Measurements from ENCODE around the gene DRAXIN.

Gene DRAXIN

GRCh38 chr1:11708554-11709350 is 17.2 kb downstream of the DRAXIN start:
- DNase-seq (ENCODE audit: low read depth in 2 of 2) = no peak

GRCh38 chr1:11711490-11711889 is 20.0 kb downstream of the DRAXIN start:
- DNase-seq (ENCODE audit: low read depth in 2 of 2) = no peak

- DNase-seq (ENCODE audit: low read depth in 2 of 2) = no peak
These were observed 20.8 kb downstream of the DRAXIN start for GRCh38 chr1:11712285-11712684.

- DNase-seq (ENCODE audit: low read depth in 2 of 2) = no peak
These were observed 21.6 kb downstream of the DRAXIN start for GRCh38 chr1:11713095-11713494.

- no peak for DNase-seq (ENCODE audit: low read depth in 2 of 2)
These were observed 23.5 kb downstream of the DRAXIN start for GRCh38 chr1:11714831-11715575.

GRCh38 chr1:11719313-11720032 is 28.0 kb downstream of the DRAXIN start:
- peak; percentile 67 to 86 for DNase-seq (ENCODE audit: low read depth in 2 of 2)

GRCh38 chr1:11720033-11720376 is 28.5 kb downstream of the DRAXIN start:
- no peak for DNase-seq (ENCODE audit: low read depth in 2 of 2)

GRCh38 chr1:11720525-11720924 is 29.0 kb downstream of the DRAXIN start:
- no peak for DNase-seq (ENCODE audit: low read depth in 2 of 2)

GRCh38 chr1:11721311-11721710 is 29.8 kb downstream of the DRAXIN start:
- DNase-seq (ENCODE audit: low read depth in 2 of 2) = no peak

GRCh38 chr1:11722538-11722937 is 31.0 kb downstream of the DRAXIN start:
- no peak for DNase-seq (ENCODE audit: low read depth in 2 of 2)

GRCh38 chr1:11725616-11726015 is 34.1 kb downstream of the DRAXIN start:
- no peak for DNase-seq (ENCODE audit: low read depth in 2 of 2)

- DNase-seq (ENCODE audit: low read depth in 2 of 2) = no peak
These were observed 35.6 kb downstream of the DRAXIN start for GRCh38 chr1:11727119-11727518.

GRCh38 chr1:11728126-11728806 is 36.8 kb downstream of the DRAXIN start:
- no peak for DNase-seq (ENCODE audit: low read depth in 2 of 2)

- DNase-seq (ENCODE audit: low read depth in 2 of 2) = no peak
These were observed 37.6 kb downstream of the DRAXIN start for GRCh38 chr1:11729155-11729497.

GRCh38 chr1:11729498-11730428 is 38.3 kb downstream of the DRAXIN start:
- no peak for DNase-seq (ENCODE audit: low read depth in 2 of 2)

GRCh38 chr1:11730429-11730891 is 39.0 kb downstream of the DRAXIN start:
- no peak for DNase-seq (ENCODE audit: low read depth in 2 of 2)

- no peak for DNase-seq (ENCODE audit: low read depth in 2 of 2)
These were observed 40.3 kb downstream of the DRAXIN start for GRCh38 chr1:11731691-11732283.

GRCh38 chr1:11733306-11733705 is 41.8 kb downstream of the DRAXIN start:
- no peak for DNase-seq (ENCODE audit: low read depth in 2 of 2)

GRCh38 chr1:11735531-11735853 is 44.0 kb downstream of the DRAXIN start:
- DNase-seq (ENCODE audit: low read depth in 2 of 2) = no peak

GRCh38 chr1:11735854-11736745 is 44.6 kb downstream of the DRAXIN start, which contains the start of gene AGTRAP:
Gene AGTRAP (plus strand): TSS chr1:11736136. CDS start chr1:11736209, 73 bp downstream.
- peak; percentile 58 to 69 for DNase-seq (ENCODE audit: low read depth in 2 of 2)

Measured in stimulated activated CD4-positive, alpha-beta T cell treated with anti-CD3 and anti-CD28 coated beads, Interleukin-1b, Interleukin-23, amount 100 ng/mL, for 1 hour (primary cell).